T-cell (primary cell): Measurements from ENCODE around the gene UTP20. TPM values are rescaled to one million over a fixed set of nuclear protein-coding genes. Genes with fewer than 3 reads are reported as not detected.

Source experiments
- ATAC-seq, 4 experiments: fragments of 200-7000 bp in 3 of 4; fragments of 150-1000 bp in 1 of 4; cut with Tn5 transposase; replicated peaks in 1 of 4; 1 replicate in 3 of 4; 2 replicates in 1 of 4; pipeline ENCODE4 v1.10.0; 2021; ENCODE audit warnings: moderate library complexity in 3 of 4, mild to moderate bottlenecking in 2 of 4, moderate number of reproducible peaks in 1 of 4
- CTCF ChIA-PET, 2 donors: fragments of 300-600 bp; sonication (Branson Sonifier 250); formaldehyde crosslinking; loops; one replicate each; lab custom pipeline; 2022; ENCODE audit warnings: antibody characterized with exemption in 2 of 2; lab: Charles Lee
- POLR2A ChIA-PET, 2 donors: fragments of 300-600 bp; sonication (Branson Sonifier 250); formaldehyde crosslinking; loops; one replicate each; lab custom pipeline; 2022; ENCODE audit warnings: antibody characterized with exemption in 2 of 2; lab: Charles Lee
- DNase-seq, 35 experiments: peaks; one replicate each; pipeline versions ENCODE4 v3.0.0 to v3.0.0-alpha.2; 2013 to 2023
- H3K27ac ChIP-seq: one replicate; pipeline ENCODE4 v1.5.1; 2013; ENCODE audit warnings: low read length
- H3K27me3 ChIP-seq, 2 experiments: replicated peaks in 1 of 2; 1 replicate in 1 of 2; 2 replicates in 1 of 2; pipeline versions ENCODE4 v1.6.1 to v1.7.0; 2013; ENCODE audit warnings: low read length in 1 of 2, mixed read lengths in 1 of 2; ENCODE audit not compliant: control insufficient read depth in 2 of 2, insufficient read depth in 2 of 2; ENCODE audit errors: extremely low read depth in 1 of 2
- H3K36me3 ChIP-seq, 2 donors: 1 replicate in 1 of 2; 2 replicates in 1 of 2; pipeline versions ENCODE4 v1.6.1 to v1.7.0; 2013; ENCODE audit warnings: low read length in 1 of 2; ENCODE audit not compliant: control insufficient read depth in 2 of 2, insufficient read depth in 1 of 2; ENCODE audit errors: extremely low read depth in 1 of 2
- H3K4me1 ChIP-seq, 2 experiments: 1 replicate in 1 of 2; 2 replicates in 1 of 2; pipeline versions ENCODE4 v1.6.1 to v1.7.0; 2013; ENCODE audit warnings: low read length in 2 of 2, mixed read lengths in 1 of 2; ENCODE audit not compliant: insufficient read depth in 2 of 2, control insufficient read depth in 1 of 2; ENCODE audit errors: extremely low read depth in 1 of 2
- H3K4me3 ChIP-seq, 2 donors: 1 replicate in 1 of 2; 2 replicates in 1 of 2; pipeline versions ENCODE4 v1.5.1 to v1.7.0; 2013; ENCODE audit warnings: mild to moderate bottlenecking in 2 of 2, low read length in 1 of 2, moderate library complexity in 1 of 2; ENCODE audit not compliant: control insufficient read depth in 1 of 2; ENCODE audit errors: extremely low read depth in 1 of 2
- H3K9me3 ChIP-seq: 2 replicates; pipeline ENCODE4 v1.7.0; 2013
- H3K27ac Mint-ChIP-seq, 2 donors: one replicate each; pipeline ENCODE4 v1.8.0; 2020 to 2021; ENCODE audit warnings: mild to moderate bottlenecking in 2 of 2, mixed read lengths in 2 of 2
- H3K27me3 Mint-ChIP-seq, 2 donors: one replicate each; pipeline ENCODE4 v1.8.0; 2021 to 2022; ENCODE audit warnings: mixed read lengths in 2 of 2
- H3K36me3 Mint-ChIP-seq: one replicate; pipeline ENCODE4 v1.8.0; 2021; ENCODE audit warnings: mixed read lengths
- H3K4me1 Mint-ChIP-seq, 3 donors: one replicate each; pipeline ENCODE4 v1.8.0; 2020 to 2022; ENCODE audit warnings: mixed read lengths in 3 of 3, mild to moderate bottlenecking in 1 of 3
- H3K4me3 Mint-ChIP-seq, 3 donors: one replicate each; pipeline ENCODE4 v1.8.0; 2020 to 2022; ENCODE audit warnings: mild to moderate bottlenecking in 3 of 3, mixed read lengths in 3 of 3, moderate library complexity in 3 of 3
- H3K9me3 Mint-ChIP-seq, 3 donors: one replicate each; pipeline ENCODE4 v1.8.0; 2020 to 2022; ENCODE audit warnings: mixed read lengths in 3 of 3
- WGBS: methylation state at CpG from one replicate; pipeline ENCODE4 v1.1.5; 2013; ENCODE audit warnings: missing lambda C conversion rate; ENCODE audit not compliant: insufficient coverage; 5-methylcytosine and 5-hydroxymethylcytosine counted together
- total RNA-seq, 35 experiments: library from RNA in 6 of 35; stranded (reverse) in 6 of 35; fragments of 120-200 nt in 1 of 35; gene quantifications; one replicate each; pipeline versions ENCODE4 v1.2.1 to v1.2.4 and lab custom pipeline; 2013 to 2026

Gene UTP20
- total RNA-seq, 5 donors from 2014 or later (not counting 1 experiment from before 2014, with no cell fraction given) = 12.7 to 16.9 (median 14.6) TPM

DNA sequence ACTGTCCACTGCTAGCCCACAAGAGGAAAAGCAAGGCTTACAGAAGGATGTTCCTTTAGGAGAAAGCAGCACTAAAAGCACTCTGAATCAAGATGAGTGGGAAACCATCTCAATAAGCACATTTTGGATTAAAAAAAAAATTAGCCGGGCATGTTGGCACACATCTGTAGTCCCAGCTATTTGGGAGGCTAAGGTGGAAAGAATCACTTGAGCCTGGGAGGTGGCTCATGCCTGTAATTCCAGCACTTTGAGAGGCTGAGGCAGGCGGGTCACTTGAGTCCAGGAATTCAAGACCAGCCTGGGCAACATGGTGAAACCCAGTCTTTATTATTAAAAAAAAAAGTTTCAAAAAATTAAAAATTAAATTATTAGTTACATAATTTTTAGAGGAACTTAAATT lies 144.7 kb downstream of the UTP20 start:
- no peaks in the 10 kb centered on the region for H3K4me1 Mint-ChIP-seq
- Histone ChIP-seq H3K9me3 (no peaks in the 10 kb centered on the region), H3K27me3 (peaks cover 0 to 8% of the 10 kb centered on the region in 2 experiments), H3K4me3 (no peak overlapping the region), H3K27ac (no peak overlapping the region), H3K4me1 (no peaks in the 10 kb centered on the region), H3K36me3 (no peaks in the 10 kb centered on the region)
- CTCF ChIA-PET = no interaction called here
- no peaks in the 10 kb centered on the region for H3K9me3 Mint-ChIP-seq
- WGBS = 14% methylated on average over 1 of the region's 2 CpGs
- POLR2A ChIA-PET = interaction anchor here in 1 of 2 donors (0.6 kb wide), 1 partner anchor 151 kb away, joined by 3 read pairs; no protein-coding TSS in a partner anchor
- peaks cover 0 to 12% of the 10 kb centered on the region in 2 donors for H3K27me3 Mint-ChIP-seq
- H3K4me3 Mint-ChIP-seq = no peak overlapping the region
- no peak for ATAC-seq
- no peak overlapping the region for H3K27ac Mint-ChIP-seq
- DNase-seq = no peak
- H3K36me3 Mint-ChIP-seq = no peaks in the 10 kb centered on the region

GRCh38 chr12:101430456-101430855 lies 150.6 kb downstream of the UTP20 start:
- Mint-ChIP-seq H3K9me3 (no peaks in the 10 kb centered on the region), H3K27ac (no peak overlapping the region), H3K36me3 (no peaks in the 10 kb centered on the region), H3K4me3 (no peak overlapping the region), H3K27me3 (peaks cover 2 to 8% of the 10 kb centered on the region in 2 donors), H3K4me1 (no peaks in the 10 kb centered on the region)
- H3K4me3 ChIP-seq = no peak overlapping the region
- no peaks in the 10 kb centered on the region for H3K9me3 ChIP-seq
- ATAC-seq (no peak), DNase-seq (no peak)
- no peaks in the 10 kb centered on the region for H3K36me3 ChIP-seq
- H3K27ac ChIP-seq = no peak overlapping the region
- peaks cover 0 to 4% of the 10 kb centered on the region in 2 experiments for H3K27me3 ChIP-seq
- no peaks in the 10 kb centered on the region for H3K4me1 ChIP-seq
- CTCF ChIA-PET = interaction anchor here (0.6 to 1.0 kb wide), 4 partner anchors 16 to 480 kb away, joined by 3 to 4 read pairs (median 3); no protein-coding TSS in a partner anchor
- POLR2A ChIA-PET = no interaction called here
- WGBS = no CpG with 5 or more reads among the region's 2 CpGs

DNA sequence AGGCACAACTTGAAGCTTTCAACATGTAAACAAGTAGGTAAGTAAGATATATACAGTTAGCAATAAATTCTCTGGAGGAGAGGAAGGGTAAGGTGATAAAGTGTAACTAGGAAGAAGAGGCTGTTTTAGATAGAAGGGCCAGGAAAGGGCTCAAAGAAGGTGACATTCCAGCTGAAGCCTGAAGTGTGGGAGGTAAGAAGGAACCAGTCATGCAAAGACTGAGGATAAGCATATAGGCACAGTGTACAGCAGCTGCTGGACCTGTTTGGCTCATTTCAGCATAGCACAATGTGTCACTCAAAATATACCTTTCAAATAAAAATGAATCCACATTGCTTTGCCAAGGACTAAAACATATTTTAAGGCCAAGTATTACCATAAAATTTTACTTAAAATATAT lies 156.2 kb downstream of the UTP20 start:
- Mint-ChIP-seq H3K9me3 (no peaks in the 10 kb centered on the region), H3K36me3 (no peaks in the 10 kb centered on the region), H3K27me3 (peaks cover 0 to 4% of the 10 kb centered on the region in 2 donors), H3K4me1 (no peaks in the 10 kb centered on the region), H3K4me3 (no peak overlapping the region), H3K27ac (no peak overlapping the region)
- Histone ChIP-seq H3K9me3 (no peaks in the 10 kb centered on the region), H3K27ac (no peak overlapping the region), H3K27me3 (peaks cover 0 to 7% of the 10 kb centered on the region in 2 experiments), H3K4me3 (no peak overlapping the region), H3K4me1 (no peaks in the 10 kb centered on the region), H3K36me3 (no peaks in the 10 kb centered on the region)
- DNase-seq = no peak
- no peak for ATAC-seq
- ChIA-PET POLR2A (no interaction called here), CTCF (no interaction called here)

Other genes starting within 250 kb of the UTP20 start
- not detected for gene SLC5A8, start 69.9 kb upstream of the UTP20 start, total RNA-seq
- gene ARL1, start 127.7 kb downstream of the UTP20 start, total RNA-seq = 10 to 100 TPM; 27.9 to 36.2 (median 32.3) TPM
- gene SPIC, start 195.2 kb downstream of the UTP20 start, total RNA-seq = not detected